H9 (cell line): Measurements from ENCODE around the gene LNP1. TPM values are rescaled to one million over a fixed set of nuclear protein-coding genes. Genes with fewer than 3 reads are reported as not detected.

Experiments used
- DNase-seq: peaks from one replicate; pipeline ENCODE4 v3.0.0-alpha.2; 2017
- H2AFZ ChIP-seq: one replicate; pipeline ENCODE4 v1.6.1; 2013; ENCODE audit warnings: mild to moderate bottlenecking, low read length, control low read depth, moderate library complexity
- H2AK5ac ChIP-seq: 2 replicates; pipeline ENCODE4 v1.6.1; 2013; ENCODE audit warnings: low read length, control low read depth, mixed read lengths; ENCODE audit not compliant: insufficient read length
- H2BK120ac ChIP-seq: one replicate; pipeline ENCODE4 v1.6.1; 2013; ENCODE audit warnings: low read depth, mild to moderate bottlenecking, low read length, control low read depth, inconsistent platforms; ENCODE audit not compliant: poor library complexity, severe bottlenecking
- H2BK12ac ChIP-seq: 2 replicates; pipeline ENCODE4 v1.6.1; 2013; ENCODE audit warnings: low read length, control low read depth, mixed read lengths, low read depth; ENCODE audit not compliant: insufficient read length
- H2BK15ac ChIP-seq: 2 replicates; pipeline ENCODE4 v1.6.1; 2013; ENCODE audit warnings: low read depth, low read length, control low read depth
- H2BK20ac ChIP-seq: one replicate; pipeline ENCODE4 v1.6.1; 2013; ENCODE audit warnings: low read depth, mild to moderate bottlenecking, low read length, control low read depth, inconsistent platforms; ENCODE audit not compliant: poor library complexity, severe bottlenecking
- H2BK5ac ChIP-seq: 2 replicates; pipeline ENCODE4 v1.6.1; 2013; ENCODE audit warnings: low read length, control low read depth, mixed read lengths; ENCODE audit not compliant: insufficient read length
- H3K14ac ChIP-seq: 2 replicates; pipeline ENCODE4 v1.6.1; 2013; ENCODE audit warnings: low read length, control low read depth; ENCODE audit not compliant: insufficient read depth
- H3K18ac ChIP-seq: 2 replicates; pipeline ENCODE4 v1.6.1; 2013; ENCODE audit warnings: low read depth, mild to moderate bottlenecking, mixed read lengths, low read length, control low read depth; ENCODE audit not compliant: insufficient read length
- H3K23ac ChIP-seq: 2 replicates; pipeline ENCODE4 v1.6.1; 2013; ENCODE audit warnings: low read length, control low read depth, mixed read lengths, low read depth; ENCODE audit not compliant: insufficient read length
- H3K23me2 ChIP-seq: 2 replicates; pipeline ENCODE4 v1.6.1; 2013; ENCODE audit warnings: low read depth, mild to moderate bottlenecking, mixed read lengths, low read length, control low read depth; ENCODE audit not compliant: insufficient read length, poor library complexity, severe bottlenecking
- H3K27ac ChIP-seq: 2 replicates; pipeline ENCODE4 v1.5.1; 2013; ENCODE audit warnings: low read length, control low read depth, mixed read lengths, low read depth; ENCODE audit not compliant: insufficient read length
- H3K27me3 ChIP-seq: 2 replicates; pipeline ENCODE4 v1.6.1; 2013; ENCODE audit warnings: low read length, control low read depth, inconsistent platforms; ENCODE audit not compliant: insufficient read depth
- H3K4ac ChIP-seq: 2 replicates; pipeline ENCODE4 v1.6.1; 2013; ENCODE audit warnings: low read depth, mild to moderate bottlenecking, control low read depth, inconsistent platforms, low read length, moderate library complexity
- H3K4me1 ChIP-seq: 2 replicates; pipeline ENCODE4 v1.6.1; 2013; ENCODE audit warnings: low read length, control low read depth, inconsistent platforms; ENCODE audit not compliant: insufficient read depth
- H3K4me2 ChIP-seq: 2 replicates; pipeline ENCODE4 v1.6.1; 2013; ENCODE audit warnings: low read length, control low read depth, mixed read lengths; ENCODE audit not compliant: insufficient read length, insufficient read depth
- H3K56ac ChIP-seq: 2 replicates; pipeline ENCODE4 v1.6.1; 2013; ENCODE audit warnings: low read depth, mild to moderate bottlenecking, mixed read lengths, low read length, control low read depth; ENCODE audit not compliant: insufficient read length
- H3K79me1 ChIP-seq: 2 replicates; pipeline ENCODE4 v1.6.1; 2013; ENCODE audit warnings: low read depth, mild to moderate bottlenecking, moderate library complexity, low read length, control low read depth, inconsistent platforms; ENCODE audit not compliant: insufficient read depth, poor library complexity, severe bottlenecking
- H3K79me2 ChIP-seq: 2 replicates; pipeline ENCODE4 v1.6.1; 2013; ENCODE audit warnings: low read length, control low read depth, inconsistent platforms; ENCODE audit not compliant: insufficient read depth
- H3K9ac ChIP-seq: 2 replicates; pipeline ENCODE4 v1.6.1; 2013; ENCODE audit warnings: low read length, control low read depth, mixed read lengths; ENCODE audit not compliant: insufficient read length; ENCODE audit errors: extremely low read depth
- H3K9me3 ChIP-seq: one replicate; pipeline ENCODE4 v1.6.1; 2013; ENCODE audit warnings: low read depth, low read length, inconsistent platforms; ENCODE audit not compliant: control insufficient read depth
- H3T11ph ChIP-seq: one replicate; pipeline ENCODE4 v1.6.1; 2013; ENCODE audit warnings: mild to moderate bottlenecking, low read length, control low read depth, inconsistent platforms
- H4K20me1 ChIP-seq: one replicate; pipeline ENCODE4 v1.6.1; 2013; ENCODE audit not compliant: control insufficient read depth, insufficient read length, insufficient read depth
- H4K5ac ChIP-seq: 2 replicates; pipeline ENCODE4 v1.6.1; 2013; ENCODE audit warnings: low read depth, mild to moderate bottlenecking, mixed read lengths, low read length, control low read depth; ENCODE audit not compliant: insufficient read length
- H4K8ac ChIP-seq: replicated peaks from 2 replicates; pipeline ENCODE4 v1.6.1; 2013; ENCODE audit warnings: low read length, control low read depth, mixed read lengths, low read depth; ENCODE audit not compliant: insufficient read length
- H4K91ac ChIP-seq: 2 replicates; pipeline ENCODE4 v1.6.1; 2013; ENCODE audit warnings: low read depth, mild to moderate bottlenecking, moderate library complexity, mixed read lengths, low read length, control low read depth; ENCODE audit not compliant: insufficient read length
- H3K27ac Mint-ChIP-seq, 3 experiments: 2 replicates in 2 of 3; 3 replicates in 1 of 3; pipeline ENCODE4 v1.8.0; 2020 to 2021; ENCODE audit warnings: mixed read lengths in 3 of 3, mild to moderate bottlenecking in 1 of 3, moderate library complexity in 1 of 3
- H3K27me3 Mint-ChIP-seq: 2 replicates; pipeline ENCODE4 v1.8.0; 2021; ENCODE audit warnings: low read depth, mild to moderate bottlenecking, moderate library complexity, mixed read lengths
- H3K36me3 Mint-ChIP-seq, 3 experiments: 2 replicates in 2 of 3; 3 replicates in 1 of 3; pipeline ENCODE4 v1.8.0; 2020 to 2021; ENCODE audit warnings: low read depth in 3 of 3, mixed read lengths in 3 of 3; ENCODE audit not compliant: insufficient read depth in 1 of 3
- H3K4me1 Mint-ChIP-seq, 2 experiments: 2 replicates each; pipeline ENCODE4 v1.8.0; 2020; ENCODE audit warnings: mixed read lengths in 2 of 2
- H3K4me3 Mint-ChIP-seq, 2 experiments: 2 replicates in 1 of 2; 3 replicates in 1 of 2; pipeline ENCODE4 v1.8.0; 2020 to 2021; ENCODE audit warnings: mild to moderate bottlenecking in 2 of 2, mixed read lengths in 2 of 2, moderate library complexity in 1 of 2
- H3K9me3 Mint-ChIP-seq, 2 experiments: 2 replicates in 1 of 2; 3 replicates in 1 of 2; pipeline ENCODE4 v1.8.0; 2020; ENCODE audit warnings: mild to moderate bottlenecking in 2 of 2, mixed read lengths in 2 of 2, moderate library complexity in 1 of 2
- CTCF ChIP-seq: fragments of 200-600 bp; sonication (generic); conservative IDR thresholded peaks from 3 replicates; pipeline ENCODE4 v1.8.0; 2021; ENCODE audit warnings: antibody characterized with exemption, mild to moderate bottlenecking
- total RNA-seq: library from RNA; stranded (reverse); gene quantifications from 2 replicates; pipeline ENCODE4 v1.2.1, GENCODE V29; 2021

LNP1 gene
- total RNA-seq, 1 experiment from 2014 or later: 4.1 TPM

GRCh38 chr3:100416176-100416575, 14.8 kb downstream of the LNP1 start:
- Mint-ChIP-seq H3K9me3 (peaks cover 1 to 2% of the 10 kb centered on the region in 2 experiments; a peak in 2 of 5 replicates), H3K36me3 (peaks cover 12 to 42% (median 13%) of the 10 kb centered on the region in 3 experiments), H3K4me1 (peaks cover 41 to 47% of the 10 kb centered on the region in 2 experiments), H3K27me3 (no peaks in the 10 kb centered on the region), H3K27ac (no peak overlapping the region), H3K4me3 (no peak overlapping the region)
- no peaks in the 10 kb centered on the region for H4K20me1 ChIP-seq
- H3K18ac ChIP-seq: no peak overlapping the region
- no peak for TF ChIP-seq CTCF
- H3K4me2 ChIP-seq: no peak overlapping the region
- no peak overlapping the region for H2BK12ac ChIP-seq
- H3K9me3 ChIP-seq: no peaks in the 10 kb centered on the region
- H3K27ac ChIP-seq: no peak overlapping the region
- no peak overlapping the region for H4K91ac ChIP-seq
- H4K8ac ChIP-seq: no peak overlapping the region
- no peak overlapping the region for H2BK5ac ChIP-seq
- peaks cover 5% of the 10 kb centered on the region; the same call in 1 of the 2 replicates for H3K4me1 ChIP-seq
- H4K5ac ChIP-seq: no peak overlapping the region
- no peak overlapping the region for H2AK5ac ChIP-seq
- no peaks in the 10 kb centered on the region for H3K79me1 ChIP-seq
- H3K14ac ChIP-seq: no peak overlapping the region
- DNase-seq: no peak
- no peak overlapping the region for H3K4ac ChIP-seq
- no peak overlapping the region for H2BK120ac ChIP-seq
- H3K27me3 ChIP-seq: no peaks in the 10 kb centered on the region
- no peak overlapping the region for H2AFZ ChIP-seq
- no peak overlapping the region for H3T11ph ChIP-seq
- no peak overlapping the region for H3K56ac ChIP-seq
- H3K23ac ChIP-seq: no peak overlapping the region
- H2BK20ac ChIP-seq: no peak overlapping the region
- H3K9ac ChIP-seq: no peak overlapping the region
- H3K23me2 ChIP-seq: no peaks in the 10 kb centered on the region
- H3K79me2 ChIP-seq: no peaks in the 10 kb centered on the region; the same call in 1 of the 2 replicates
- no peak overlapping the region for H2BK15ac ChIP-seq
